Stomach (tissue), 4 donors: ENCODE measurements around the gene MCM7.

Experiments
- CTCF ChIP-seq, 7 experiments: fragments of 450-650 bp in 4 of 7; fragments of 200-600 bp in 3 of 7; sonication (generic) in 3 of 7; IDR thresholded peaks; one replicate each; pipeline ENCODE4 v1.5.1; 2016 to 2019; ENCODE audit warnings: antibody characterized with exemption in 7 of 7, control low read depth in 2 of 7, mild to moderate bottlenecking in 1 of 7
- EP300 ChIP-seq: sonication (generic); formaldehyde crosslinking; IDR thresholded peaks from one replicate; pipeline ENCODE4 v1.6.1; 2017; ENCODE audit warnings: antibody characterized with exemption

- TF ChIP-seq EP300 (no peak), CTCF (IDR thresholded peaks at IDR 0.05) (no peak)
Observed at GRCh38 chr7:100122067-100122466, 20.9 kb upstream of the MCM7 start.
